NCI-H2029 (cell line): Measurements from ENCODE around the gene MLC1.
A peak's percentile ranks its signal among the peaks of the same experiment; 100 is the strongest.

ENCODE experiments used
- DNase-seq: peaks from one replicate; lab custom pipeline; 2025; lab: John Stamatoyannopoulos, UW

Gene MLC1

GRCh38 chr22:50016308-50016987, 68.8 kb downstream of the MLC1 start:
- DNase-seq, result no peak

DNA sequence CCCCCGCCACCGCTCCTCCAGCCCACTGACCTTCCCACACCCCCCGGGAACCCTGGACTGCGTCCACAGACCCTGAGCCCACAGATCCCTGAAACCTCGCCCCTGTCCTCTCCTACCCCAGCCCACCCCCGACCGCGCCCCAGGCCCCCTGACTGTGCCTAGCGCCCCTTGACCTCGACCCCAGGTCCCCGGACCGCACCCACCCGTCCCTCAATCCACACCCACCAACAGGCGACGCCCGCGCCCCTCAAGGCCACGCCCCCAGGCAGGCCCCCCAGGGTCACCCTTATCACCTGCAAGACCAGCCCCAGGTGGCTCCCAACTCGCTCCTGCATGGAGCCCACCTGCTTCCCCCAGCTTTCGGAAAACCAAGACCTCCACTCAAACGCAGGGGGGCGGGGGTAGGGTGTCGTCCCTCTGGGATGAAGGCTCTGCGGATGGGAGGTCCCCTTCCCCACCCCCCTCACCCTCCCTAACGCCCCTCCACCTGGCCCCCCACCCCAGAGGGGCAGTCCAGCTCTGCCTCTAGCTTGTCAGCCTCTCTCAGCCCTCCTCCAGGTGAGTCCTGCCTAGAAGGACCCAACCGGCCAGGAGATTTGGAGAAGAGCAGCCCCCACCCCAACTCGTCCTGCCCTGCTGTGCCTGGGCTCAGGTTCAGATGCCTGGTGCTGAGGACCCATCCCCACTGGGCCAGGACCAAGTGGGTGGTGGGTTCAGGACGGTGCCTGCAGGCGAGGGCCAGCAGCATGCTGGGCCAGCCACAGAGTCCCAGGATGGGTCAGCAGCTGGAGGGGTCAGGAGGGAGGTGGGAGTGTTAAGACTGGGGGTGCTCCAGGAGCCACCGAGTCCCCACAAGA, 69.5 kb downstream of the MLC1 start:
- no peak for DNase-seq

DNA sequence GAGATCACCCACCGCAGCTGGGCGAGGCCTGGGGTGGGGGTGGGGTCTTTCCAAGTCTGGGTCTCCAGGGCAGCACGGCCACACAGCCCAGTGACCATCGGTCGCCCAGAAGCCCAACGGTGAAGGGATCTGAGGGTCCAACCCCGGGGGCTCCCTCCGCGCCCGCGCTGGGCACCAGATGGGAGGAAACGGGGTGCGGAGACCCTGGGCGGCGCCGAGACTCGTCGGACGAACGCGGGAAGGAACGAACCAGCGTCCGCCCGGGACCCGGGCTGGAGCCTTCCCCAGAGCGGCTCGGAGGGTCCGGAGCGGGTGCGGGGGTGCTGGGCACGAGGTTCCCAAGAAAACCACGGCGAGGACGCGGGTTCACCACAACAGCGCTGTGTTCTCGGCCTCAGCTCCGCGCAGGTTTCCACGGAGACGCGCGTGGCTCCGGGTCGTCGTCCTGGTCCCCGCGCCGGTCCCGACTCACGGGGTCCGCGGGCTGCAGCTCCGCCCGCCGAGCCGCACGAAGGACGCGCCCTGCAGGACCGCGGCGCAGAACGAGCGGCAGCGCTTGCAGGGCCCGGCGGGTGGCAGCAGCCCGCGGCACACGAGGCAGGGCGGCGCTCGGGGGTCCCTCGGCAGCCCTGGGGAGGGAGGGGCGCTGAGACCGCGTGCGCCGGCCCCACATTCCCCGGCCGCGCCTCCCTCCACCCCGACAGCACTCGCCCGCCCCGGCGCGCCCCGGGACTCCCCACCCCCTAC, 70.4 kb downstream of the MLC1 start:
- DNase-seq, result no peak

- DNase-seq, result no peak
Observed at GRCh38 chr22:50014053-50014501, 71.1 kb downstream of the MLC1 start.

GRCh38 chr22:50012211-50013181, 72.7 kb downstream of the MLC1 start, which contains the start of gene IL17REL:
Gene IL17REL (minus strand): TSS chr22:50012765. CDS start chr22:50012646, 119 bp downstream.
- peak; percentile 4 for DNase-seq

GRCh38 chr22:50011447-50012210, 73.6 kb downstream of the MLC1 start:
- peak; percentile 54 for DNase-seq

DNA sequence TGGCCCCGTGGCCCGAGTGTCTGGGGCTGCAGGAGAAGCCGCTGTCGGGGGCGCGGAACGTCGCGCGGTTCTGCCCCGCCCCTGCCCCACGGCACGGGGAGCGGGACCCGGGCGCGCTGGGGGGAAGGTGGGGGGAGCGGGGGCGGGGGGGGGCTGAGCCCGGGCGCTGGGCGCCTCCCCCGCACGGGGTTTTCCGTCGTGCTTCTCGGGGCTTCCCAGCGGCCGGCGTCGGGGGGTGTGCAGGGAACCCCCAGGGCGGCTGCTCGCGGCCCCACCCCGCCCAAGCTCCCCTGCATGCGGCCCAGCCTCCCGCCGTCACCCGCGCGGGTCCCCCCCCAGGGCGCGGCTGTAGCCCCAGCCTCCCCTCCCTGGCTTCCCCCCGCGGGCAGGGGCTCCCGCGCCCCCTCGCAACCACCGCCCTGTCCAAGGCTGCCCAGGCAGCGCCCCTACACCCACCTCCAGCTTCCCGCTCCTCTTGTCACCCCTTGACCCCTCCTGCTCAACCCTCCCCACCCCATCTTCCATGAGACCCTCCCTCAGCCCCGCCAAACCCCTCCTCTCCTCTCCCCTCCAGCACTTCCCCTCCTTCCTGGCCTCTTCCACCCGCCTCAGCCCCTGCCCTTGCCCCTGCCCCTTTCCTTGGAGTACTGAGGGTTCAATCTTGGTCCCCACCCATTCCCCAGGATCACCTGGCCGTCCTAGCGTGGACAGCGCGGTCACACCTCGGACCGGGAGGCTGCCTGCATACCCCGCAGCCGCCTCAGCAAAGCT, 74.4 kb downstream of the MLC1 start:
- no peak for DNase-seq

- DNase-seq, result no peak
Observed at GRCh38 chr22:50009765-50010675, 75.2 kb downstream of the MLC1 start.
